ENCODE results near the gene ARHGAP29.

- TF ChIP-seq CTCF (conservative IDR thresholded peaks at IDR 0.05 in 1 of 2, IDR thresholded peaks at IDR 0.05 in 1 of 2; ENCODE audit: low read depth in 1 of 2, low read length in 2 of 2) (no peak), EZH2 (IDR thresholded peaks at IDR 0.05; ENCODE audit: low read length, missing control alignments) (no peak)
These were observed 58.5 kb downstream of the ARHGAP29 start for GRCh38 chr1:94178901-94179300.

All from fibroblast of lung (primary cell).